ENCODE results near the gene PIANP.

PIANP gene

GRCh38 chr12:6662602-6662905, 38.1 kb downstream of the PIANP start:
- H3K27ac ChIP-seq, result peak overlapping the region; percentile 65
- TF ChIP-seq CTCF (conservative IDR thresholded peaks at IDR 0.05), result no peak

- H3K27ac ChIP-seq, result no peak overlapping the region
- TF ChIP-seq CTCF (conservative IDR thresholded peaks at IDR 0.05), result no peak
Observed at GRCh38 chr12:6653987-6654386, 46.6 kb downstream of the PIANP start.

GRCh38 chr12:6653342-6653741, 47.3 kb downstream of the PIANP start:
- no peak for TF ChIP-seq CTCF (conservative IDR thresholded peaks at IDR 0.05)
- H3K27ac ChIP-seq, result no peak overlapping the region

GRCh38 chr12:6652391-6652790, 48.2 kb downstream of the PIANP start:
- H3K27ac ChIP-seq, result no peak overlapping the region
- TF ChIP-seq CTCF (conservative IDR thresholded peaks at IDR 0.05), result no peak

- TF ChIP-seq CTCF (conservative IDR thresholded peaks at IDR 0.05), result no peak
- no peak overlapping the region for H3K27ac ChIP-seq
Observed at GRCh38 chr12:6650832-6651231, 49.8 kb downstream of the PIANP start.

GRCh38 chr12:6647083-6647604, 53.5 kb downstream of the PIANP start, which contains the start of gene ACRBP:
Gene ACRBP (minus strand): TSS chr12:6647432. CDS start chr12:6647366, 66 bp downstream.
- H3K27ac ChIP-seq, result no peak within 1 kb of the TSS
- TF ChIP-seq CTCF (conservative IDR thresholded peaks at IDR 0.05), result no peak

GRCh38 chr12:6646276-6647082, 54.1 kb downstream of the PIANP start:
- TF ChIP-seq CTCF (conservative IDR thresholded peaks at IDR 0.05), result no peak
- H3K27ac ChIP-seq, result no peak overlapping the region
